IPS-15b (cell line): ENCODE results near the gene ERC2.
A peak's percentile ranks its signal among the peaks of the same experiment; 100 is the strongest.
"Not testable (repeated sequence)": the region's sequence is repeated elsewhere in the genome, so short reads cannot be mapped to it uniquely, and the experiment has no call there.

Source experiments
- H3K27me3 ChIP-seq: one replicate; pipeline ENCODE4 v1.6.1; 2013; ENCODE audit warnings: low read length; ENCODE audit not compliant: control insufficient read depth, insufficient read depth
- H3K36me3 ChIP-seq: one replicate; pipeline ENCODE4 v1.6.1; 2013; ENCODE audit warnings: low read length; ENCODE audit not compliant: control insufficient read depth, insufficient read depth
- H3K4me1 ChIP-seq: one replicate; pipeline ENCODE4 v1.6.1; 2013; ENCODE audit warnings: mild to moderate bottlenecking, low read length; ENCODE audit not compliant: control insufficient read depth, insufficient read depth
- H3K4me3 ChIP-seq: one replicate; pipeline ENCODE4 v1.5.1; 2013; ENCODE audit warnings: low read depth, low read length
- H3K9ac ChIP-seq: one replicate; pipeline ENCODE4 v1.6.1; 2013; ENCODE audit warnings: low read depth, mild to moderate bottlenecking, low read length
- H3K9me3 ChIP-seq: one replicate; pipeline ENCODE4 v1.6.1; 2013; ENCODE audit warnings: mild to moderate bottlenecking, low read length; ENCODE audit not compliant: control insufficient read depth, insufficient read depth

ERC2 gene

DNA sequence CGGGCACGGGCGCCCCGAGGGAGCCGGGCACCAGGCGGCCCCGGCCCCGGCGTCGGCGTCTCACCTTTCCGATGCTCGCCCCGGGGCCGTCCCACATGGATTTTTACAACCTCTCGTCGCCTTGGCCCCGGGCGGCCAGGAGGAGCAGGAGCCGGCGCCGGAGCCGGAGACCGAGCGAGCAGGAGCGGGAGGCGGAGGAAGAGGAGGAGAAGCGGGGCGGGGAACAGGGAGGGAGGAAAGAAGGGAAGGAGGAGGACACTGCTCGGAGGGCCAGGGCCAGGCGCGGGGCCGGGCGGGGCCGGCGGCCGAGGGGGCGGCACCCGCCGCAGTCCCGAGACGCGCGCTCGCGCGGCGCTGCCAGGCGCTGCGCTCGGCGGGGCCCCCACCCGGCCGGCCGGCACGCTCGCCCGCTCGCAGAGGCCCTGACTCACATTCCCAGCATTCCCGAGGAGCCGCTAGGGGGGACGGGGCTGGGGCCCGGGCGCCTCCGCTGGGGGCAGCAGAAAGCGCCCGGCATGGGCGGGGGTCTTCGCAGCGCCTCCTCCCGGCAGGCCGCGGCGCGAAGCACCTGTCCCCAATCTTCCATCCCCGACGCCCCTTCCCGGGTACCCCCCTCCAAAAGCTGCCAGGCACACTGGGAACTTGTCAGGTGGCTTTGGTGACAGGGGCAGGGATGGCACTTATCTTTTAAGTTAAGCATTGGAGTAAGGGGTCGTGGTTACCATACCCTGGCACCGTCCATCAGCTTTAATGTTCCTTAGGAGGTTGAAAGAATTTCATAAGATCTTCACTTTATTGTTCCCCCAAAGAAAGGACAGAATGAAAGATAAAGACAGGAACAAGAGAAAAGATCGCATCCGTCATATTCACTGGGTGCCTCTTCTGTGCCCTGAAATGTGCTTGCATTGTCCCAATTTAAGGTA lies at the start of gene ERC2:
ERC2 (minus strand) TSS at position 284 of the 923 bp plus-strand sequence.
- peak within 1 kb of the TSS; percentile 87 for H3K4me3 ChIP-seq
- no peaks in the 10 kb centered on the region for H3K4me1 ChIP-seq
- H3K9me3 ChIP-seq = no peaks in the 10 kb centered on the region
- no peaks in the 10 kb centered on the region for H3K27me3 ChIP-seq
- peak within 1 kb of the TSS; percentile 54 for H3K9ac ChIP-seq
- H3K36me3 ChIP-seq = no peaks in the 10 kb centered on the region

DNA sequence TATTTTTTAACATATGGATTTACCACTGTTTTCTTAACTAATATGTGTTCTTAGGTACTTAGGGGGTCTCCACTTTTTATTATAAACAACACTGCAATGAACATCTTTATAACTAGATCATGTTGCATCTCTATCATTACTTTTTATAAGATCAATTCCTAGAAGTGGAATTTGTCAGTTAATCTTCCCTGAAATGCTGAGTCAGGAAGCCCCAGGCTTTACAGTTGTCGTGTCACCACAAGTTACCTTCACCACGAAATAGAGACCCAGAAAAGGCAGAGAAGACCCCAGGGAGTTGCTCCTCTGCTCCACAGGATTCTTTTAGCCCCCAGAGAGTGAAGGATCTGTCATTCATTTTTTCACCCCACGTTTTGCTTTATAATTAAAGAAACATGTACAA lies 34.5 kb upstream of the ERC2 start:
- Histone ChIP-seq H3K27me3 (no peaks in the 10 kb centered on the region), H3K36me3 (no peaks in the 10 kb centered on the region), H3K4me3 (no peak overlapping the region), H3K4me1 (peaks cover 2% of the 10 kb centered on the region), H3K9me3 (no peaks in the 10 kb centered on the region), H3K9ac (no peak overlapping the region)

DNA sequence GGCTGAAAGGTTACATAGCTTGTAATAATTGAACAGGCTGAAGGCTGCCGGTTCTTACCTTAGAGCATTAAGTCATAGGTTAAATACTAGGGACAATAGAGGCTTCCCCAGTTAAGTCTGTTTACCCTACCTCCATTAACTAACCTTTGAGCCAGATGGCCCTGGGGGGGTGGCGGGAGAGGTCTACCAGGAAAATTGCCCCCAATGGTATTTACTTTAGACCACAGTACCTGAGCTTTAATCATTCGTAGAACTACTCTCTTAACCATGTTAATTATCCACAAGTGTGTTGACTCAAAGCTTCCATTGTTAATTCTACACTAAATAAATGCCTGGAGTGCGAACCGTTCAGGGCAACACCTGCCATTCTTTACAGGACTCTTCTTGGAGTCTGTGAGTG lies 28.1 kb upstream of the ERC2 start:
- H3K4me3 ChIP-seq, H3K4me1 ChIP-seq, H3K36me3 ChIP-seq, H3K27me3 ChIP-seq, H3K9ac ChIP-seq, H3K9me3 ChIP-seq: not testable (repeated sequence)

DNA sequence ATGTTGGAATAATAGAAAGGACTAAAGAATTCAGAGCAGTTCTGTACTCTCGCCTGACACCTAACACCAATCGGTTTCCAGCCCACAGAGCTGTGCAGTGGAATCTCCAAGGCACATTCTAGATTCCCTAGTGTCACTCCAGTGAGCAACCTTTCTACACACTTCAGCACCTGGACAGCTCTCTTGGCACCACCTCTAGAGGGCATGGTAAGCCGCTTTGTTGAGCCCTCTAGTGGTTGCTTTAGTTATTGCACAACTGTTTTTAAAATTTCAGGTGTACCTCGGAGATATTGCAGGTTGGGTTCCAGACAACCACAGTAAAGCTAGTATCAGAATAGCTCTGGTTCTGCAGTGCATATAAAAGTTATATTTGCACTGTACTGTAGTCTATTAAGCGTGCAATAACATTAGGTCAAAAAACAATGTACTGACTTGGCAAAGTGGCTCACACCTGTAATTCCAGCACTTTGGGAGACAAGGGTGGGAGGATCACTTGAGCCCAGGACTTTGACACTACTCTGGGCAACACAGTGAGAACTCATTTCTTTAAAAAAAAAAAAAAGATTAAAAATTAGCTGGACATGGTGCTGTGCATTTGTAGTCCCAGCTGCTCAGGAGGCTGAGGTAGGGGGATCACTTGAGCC lies 26.5 kb upstream of the ERC2 start:
- Histone ChIP-seq H3K4me1 (no peaks in the 10 kb centered on the region), H3K27me3 (no peaks in the 10 kb centered on the region), H3K4me3 (no peak overlapping the region), H3K9ac (no peak overlapping the region), H3K36me3 (no peaks in the 10 kb centered on the region), H3K9me3 (no peaks in the 10 kb centered on the region)

DNA sequence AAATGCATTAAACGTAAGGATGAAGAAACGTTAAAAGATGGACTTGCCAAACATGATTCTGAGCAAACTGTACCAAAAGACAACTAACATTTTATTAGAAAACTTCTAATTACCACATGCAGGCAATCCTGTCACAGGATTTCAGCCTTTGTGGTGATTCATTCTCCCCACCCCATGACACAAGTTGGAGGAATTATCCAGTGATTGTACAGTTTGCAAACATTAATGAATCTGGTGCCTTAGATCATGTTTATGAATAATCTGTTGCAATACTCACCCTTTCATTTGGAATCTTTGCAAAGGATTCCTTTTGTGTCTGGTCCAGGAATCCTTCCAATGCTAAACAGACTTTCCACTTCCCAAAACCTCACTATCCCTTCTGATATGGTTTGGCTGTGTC lies 23.3 kb upstream of the ERC2 start:
- Histone ChIP-seq H3K9ac (no peak overlapping the region), H3K27me3 (no peaks in the 10 kb centered on the region)

DNA sequence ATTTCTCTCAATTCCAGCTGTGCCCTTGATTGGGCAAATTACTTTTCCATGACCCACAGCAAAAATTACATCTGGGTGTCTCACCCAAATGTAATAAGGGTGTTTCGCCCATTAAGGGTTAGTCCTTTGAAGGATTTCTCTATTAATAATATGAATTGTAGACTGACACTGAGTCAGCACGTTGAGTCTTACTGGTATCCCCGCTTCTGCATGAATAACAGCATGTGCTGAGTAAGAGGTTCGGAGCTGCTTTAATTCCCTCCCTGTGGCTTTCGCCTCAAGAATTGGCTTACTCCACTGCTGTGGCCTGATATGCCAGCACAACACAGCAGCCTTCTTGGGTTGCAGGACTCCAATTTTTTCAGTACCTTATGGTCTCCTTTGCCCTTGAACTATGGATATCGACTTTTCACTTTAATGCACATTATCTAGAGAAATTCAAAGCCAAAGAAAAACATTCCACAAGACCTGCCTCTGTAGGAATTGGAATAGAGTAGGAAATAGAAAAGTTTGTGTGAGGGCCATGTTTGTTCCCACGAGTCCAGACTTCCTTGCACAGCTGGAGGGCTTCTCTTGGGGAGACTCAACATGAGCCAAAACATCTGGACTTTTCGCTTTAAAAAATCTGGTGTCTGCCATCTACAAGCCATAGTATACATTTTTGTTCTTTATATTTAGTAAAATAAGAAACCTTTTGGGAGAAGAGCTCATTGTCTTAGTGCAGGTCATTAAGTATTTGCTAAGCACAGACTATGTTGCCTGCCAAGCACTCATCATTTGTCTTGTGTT lies 20.7 kb upstream of the ERC2 start:
- Histone ChIP-seq H3K4me3 (no peak overlapping the region), H3K4me1 (no peaks in the 10 kb centered on the region), H3K36me3 (no peaks in the 10 kb centered on the region), H3K9ac (no peak overlapping the region), H3K9me3 (no peaks in the 10 kb centered on the region), H3K27me3 (no peaks in the 10 kb centered on the region)

More for the DNA sequence above, 23.3 kb upstream of the ERC2 start:
- H3K4me1 ChIP-seq = no peaks in the 10 kb centered on the region
- H3K36me3 ChIP-seq = no peaks in the 10 kb centered on the region
- no peak overlapping the region for H3K4me3 ChIP-seq
- H3K9me3 ChIP-seq = no peaks in the 10 kb centered on the region

DNA sequence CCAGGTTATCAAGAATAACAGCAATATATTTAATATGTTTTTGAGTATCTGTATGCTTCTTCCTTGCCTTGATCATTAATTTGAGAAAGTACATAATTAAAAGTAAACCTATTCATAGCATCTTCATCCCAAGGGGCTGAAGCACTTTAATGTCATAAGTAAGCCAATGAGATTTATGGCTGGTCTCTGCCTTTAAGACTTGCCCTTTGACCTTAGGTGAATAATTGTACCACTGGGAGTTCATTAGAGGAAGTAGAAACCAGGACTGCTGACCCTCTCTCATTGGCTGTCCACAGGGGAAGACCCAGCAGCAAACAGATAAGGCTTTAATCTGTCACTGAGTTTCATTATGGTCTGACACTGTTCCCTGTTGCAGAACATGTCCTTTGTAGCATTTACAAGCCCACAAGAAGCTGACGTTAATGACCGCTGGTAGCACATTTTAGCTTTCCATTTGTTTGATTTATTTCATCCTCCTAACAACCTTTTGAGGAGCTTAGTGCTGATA lies 16.3 kb upstream of the ERC2 start:
- Histone ChIP-seq H3K9ac (no peak overlapping the region), H3K4me1 (no peaks in the 10 kb centered on the region), H3K4me3 (no peak overlapping the region), H3K27me3 (no peaks in the 10 kb centered on the region), H3K36me3 (no peaks in the 10 kb centered on the region), H3K9me3 (no peaks in the 10 kb centered on the region)

DNA sequence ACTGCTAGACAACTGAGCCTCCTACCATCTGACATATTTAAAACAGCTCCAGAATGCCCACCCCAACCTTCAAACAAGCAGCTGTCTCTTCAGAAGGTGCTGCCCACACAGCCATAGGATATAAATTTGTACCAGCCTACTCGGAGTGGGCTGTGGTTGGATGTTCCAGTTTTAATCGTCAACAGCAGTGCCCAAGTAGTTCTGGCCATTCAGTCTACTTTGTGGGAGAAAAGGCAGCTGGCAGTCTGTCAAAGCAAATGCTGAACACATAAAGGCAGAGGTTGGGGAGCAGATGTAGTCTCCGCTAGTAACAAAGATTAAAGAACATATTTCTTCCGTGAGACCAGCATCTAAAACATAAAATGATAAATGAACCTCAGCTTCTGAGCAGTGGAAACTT lies 15.9 kb upstream of the ERC2 start:
- H3K9ac ChIP-seq = no peak overlapping the region
- no peak overlapping the region for H3K4me3 ChIP-seq
- no peaks in the 10 kb centered on the region for H3K27me3 ChIP-seq
- no peaks in the 10 kb centered on the region for H3K9me3 ChIP-seq
- H3K4me1 ChIP-seq = no peaks in the 10 kb centered on the region
- no peaks in the 10 kb centered on the region for H3K36me3 ChIP-seq

DNA sequence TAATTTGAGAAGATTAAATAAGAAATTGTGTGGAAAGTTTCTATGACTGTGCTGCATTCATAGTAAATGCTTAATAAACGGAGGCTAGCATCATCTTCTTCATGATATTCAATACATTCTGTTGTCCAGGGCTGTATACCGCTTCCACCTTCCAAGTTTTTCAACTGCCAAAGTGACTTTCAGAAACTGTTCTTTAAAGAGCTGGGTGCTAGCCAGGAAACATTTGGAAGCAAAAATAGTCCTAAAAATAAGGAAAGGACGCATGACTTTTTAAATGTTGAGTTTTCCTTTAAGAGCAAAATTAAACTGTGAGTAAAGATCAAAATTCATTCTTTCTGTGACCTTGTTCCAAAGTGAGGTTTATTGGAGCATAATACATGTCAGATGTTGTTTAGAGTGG lies 9.4 kb upstream of the ERC2 start:
- H3K9ac ChIP-seq = no peak overlapping the region
- no peaks in the 10 kb centered on the region for H3K27me3 ChIP-seq
- H3K36me3 ChIP-seq = no peaks in the 10 kb centered on the region
- H3K4me3 ChIP-seq = no peak overlapping the region
- H3K9me3 ChIP-seq = no peaks in the 10 kb centered on the region
- peaks cover 8% of the 10 kb centered on the region for H3K4me1 ChIP-seq

DNA sequence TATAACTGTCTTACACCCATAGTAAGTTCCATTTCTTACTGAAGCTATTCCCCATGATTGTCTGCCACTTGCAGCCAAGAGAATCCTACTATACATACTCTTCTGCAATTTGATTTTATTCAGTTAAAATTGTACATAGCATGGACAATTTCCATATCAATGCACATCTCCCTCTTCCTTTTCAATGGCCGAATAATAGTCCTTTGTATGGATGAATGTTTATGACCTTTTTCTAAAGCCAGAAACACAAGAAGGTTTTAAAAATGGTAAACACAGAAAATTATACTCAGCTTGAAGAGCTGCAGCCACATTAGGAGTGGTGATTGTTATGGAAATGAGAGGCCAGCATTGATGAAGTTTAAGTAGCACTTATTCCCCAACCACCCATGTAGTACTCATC lies 8.5 kb upstream of the ERC2 start:
- Histone ChIP-seq H3K4me1 (peaks cover 8% of the 10 kb centered on the region), H3K27me3 (no peaks in the 10 kb centered on the region), H3K4me3 (no peak overlapping the region), H3K36me3 (no peaks in the 10 kb centered on the region), H3K9ac (no peak overlapping the region), H3K9me3 (no peaks in the 10 kb centered on the region)

DNA sequence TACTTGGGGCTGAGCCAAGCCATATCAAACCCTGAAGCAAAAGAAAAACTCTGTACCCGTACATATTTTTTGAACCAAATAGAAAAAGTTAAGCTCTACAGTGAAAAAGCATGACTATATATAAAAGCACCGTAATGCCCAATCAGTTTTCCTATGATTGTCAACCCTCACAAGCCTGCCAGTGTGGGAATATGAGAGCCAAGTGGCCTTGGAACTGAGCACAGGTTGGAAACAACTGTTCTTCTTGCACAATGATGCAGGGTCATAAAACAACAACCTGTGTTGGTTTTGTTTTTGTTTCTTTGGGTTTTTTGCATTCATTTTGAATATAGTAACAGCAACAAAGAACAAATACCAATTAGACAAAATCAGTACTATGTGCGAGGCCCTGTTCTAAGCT lies 3.5 kb upstream of the ERC2 start:
- Histone ChIP-seq H3K36me3 (no peaks in the 10 kb centered on the region), H3K27me3 (no peaks in the 10 kb centered on the region), H3K4me1 (peaks cover 4% of the 10 kb centered on the region), H3K9ac (no peak overlapping the region), H3K4me3 (no peak overlapping the region), H3K9me3 (no peaks in the 10 kb centered on the region)
